HepG2 (cell line): Measurements from ENCODE around the gene ACSM2B. TPM values are rescaled to one million over a fixed set of nuclear protein-coding genes. Genes with fewer than 3 reads are reported as not detected.
A peak's percentile ranks its signal among the peaks of the same experiment; 100 is the strongest.

Experiments
- AHR ChIP-seq: IDR thresholded peaks from 2 replicates; pipeline ENCODE4 v1.6.1; 2018; ENCODE audit warnings: missing genetic modification reagents, missing compliant biosample characterization
- KLF16 ChIP-seq, 2 experiments: sonication (generic) in 1 of 2; formaldehyde crosslinking in 1 of 2; IDR thresholded peaks; 2 replicates each; pipeline versions ENCODE4 v1.6.1 to v1.8.0; 2016 to 2023; ENCODE audit warnings: missing genetic modification reagents in 2 of 2, missing compliant biosample characterization in 1 of 2
- YEATS4 ChIP-seq: sonication (generic); formaldehyde crosslinking; IDR thresholded peaks from 2 replicates; pipeline ENCODE4 v1.4.0; 2020; ENCODE audit warnings: missing genetic modification reagents, borderline replicate concordance
- ZNF225 ChIP-seq: sonication (generic); formaldehyde crosslinking; IDR thresholded peaks from 2 replicates; pipeline ENCODE4 v1.4.0; 2020; ENCODE audit warnings: mild to moderate bottlenecking, missing genetic modification reagents
- ZNF619 ChIP-seq: sonication (generic); formaldehyde crosslinking; IDR thresholded peaks from 2 replicates; pipeline ENCODE4 v1.4.0; 2020; ENCODE audit warnings: mild to moderate bottlenecking, missing genetic modification reagents
- ZSCAN12 ChIP-seq: sonication (generic); formaldehyde crosslinking; IDR thresholded peaks from 2 replicates; pipeline ENCODE4 v1.9.0; 2021; ENCODE audit warnings: mild to moderate bottlenecking, missing genetic modification reagents
- polyA plus RNA-seq, 8 experiments: library from polyadenylated mRNA; depleted of rRNA in 3 of 8; stranded (reverse) in 7 of 8; unstranded in 1 of 8; fragments of >200 nt; fragmentation: Illumina TruSeq in 4 of 8; extraction: Trizol in 4 of 8; gene quantifications; 2 replicates each; pipeline versions ENCODE4 v1.2.1 to v1.2.3, GENCODE V29; 2011 to 2016; ENCODE audit warnings: low read depth in 4 of 8, missing spikeins in 1 of 8, mixed read lengths in 1 of 8; ENCODE audit not compliant: insufficient read depth in 1 of 8
- total RNA-seq, 5 experiments: library from RNA; depleted of rRNA; stranded (reverse); fragments of >200 nt; fragmentation: Illumina TruSeq; extraction: Trizol; gene quantifications; 2 replicates each; pipeline ENCODE4 v1.2.3, GENCODE V29; 2016; ENCODE audit warnings: low read depth in 1 of 5
- TF ChIP-seq, protein P1 (sequence below): sonication (generic); formaldehyde crosslinking; IDR thresholded peaks from 2 replicates; pipeline ENCODE4 v1.4.0; 2020; ENCODE audit warnings: missing genetic modification reagents, borderline replicate concordance
- TF ChIP-seq, protein P2 (sequence below): sonication (generic); formaldehyde crosslinking; IDR thresholded peaks from 2 replicates; pipeline ENCODE4 v1.4.0; 2020; ENCODE audit warnings: missing genetic modification reagents, mild to moderate bottlenecking, borderline replicate concordance
- TF ChIP-seq, protein P3 (sequence below): IDR thresholded peaks from 2 replicates; pipeline ENCODE4 v1.6.1; 2016; ENCODE audit warnings: low read depth
- TF ChIP-seq, protein P4 (sequence below): sonication (generic); formaldehyde crosslinking; IDR thresholded peaks from 2 replicates; pipeline ENCODE4 v1.4.0; 2020; ENCODE audit warnings: missing genetic modification reagents, mild to moderate bottlenecking, borderline replicate concordance
- TF ChIP-seq, protein P5 (sequence below): sonication (generic); formaldehyde crosslinking; IDR thresholded peaks from 2 replicates; pipeline ENCODE4 v1.5.0; 2020; ENCODE audit warnings: mild to moderate bottlenecking, missing genetic modification reagents
- TF ChIP-seq, protein P6 (sequence below): sonication (generic); formaldehyde crosslinking; conservative IDR thresholded peaks from 2 replicates; pipeline ENCODE4 v1.8.0; 2022; ENCODE audit warnings: mild to moderate bottlenecking, moderate library complexity, missing genetic modification reagents

The ACSM2B gene
- total and polyA plus RNA-seq, 2 of the 13 experiments (the other 11 are each of a cell fraction or from before 2014, with no cell fraction given): 22.9 to 34.0 TPM

DNA sequence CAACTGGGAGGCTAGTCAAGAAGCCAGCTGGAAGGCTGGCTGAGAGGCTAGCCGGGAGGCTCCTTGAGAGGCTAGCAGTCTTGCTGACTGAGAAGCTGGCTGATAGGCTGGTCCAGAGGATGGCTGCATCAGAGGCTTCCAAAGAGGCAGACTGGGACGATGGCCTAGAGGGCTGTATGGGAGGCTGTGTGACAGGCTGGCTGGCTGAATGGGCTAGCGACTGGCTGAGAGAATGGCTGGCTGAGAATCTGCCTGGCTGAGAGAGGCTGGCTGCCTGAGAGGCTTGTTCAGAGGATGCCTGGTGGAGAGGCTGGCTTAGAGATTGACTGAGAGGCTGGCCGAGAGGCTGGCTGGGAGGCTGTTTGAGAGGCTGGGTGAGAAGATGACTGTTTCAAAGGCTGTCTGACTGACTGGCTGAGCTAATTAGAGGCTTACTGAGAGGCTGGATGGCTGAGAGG lies 34.8 kb upstream of the ACSM2B start (continued):
- TF ChIP-seq, protein P1, sequence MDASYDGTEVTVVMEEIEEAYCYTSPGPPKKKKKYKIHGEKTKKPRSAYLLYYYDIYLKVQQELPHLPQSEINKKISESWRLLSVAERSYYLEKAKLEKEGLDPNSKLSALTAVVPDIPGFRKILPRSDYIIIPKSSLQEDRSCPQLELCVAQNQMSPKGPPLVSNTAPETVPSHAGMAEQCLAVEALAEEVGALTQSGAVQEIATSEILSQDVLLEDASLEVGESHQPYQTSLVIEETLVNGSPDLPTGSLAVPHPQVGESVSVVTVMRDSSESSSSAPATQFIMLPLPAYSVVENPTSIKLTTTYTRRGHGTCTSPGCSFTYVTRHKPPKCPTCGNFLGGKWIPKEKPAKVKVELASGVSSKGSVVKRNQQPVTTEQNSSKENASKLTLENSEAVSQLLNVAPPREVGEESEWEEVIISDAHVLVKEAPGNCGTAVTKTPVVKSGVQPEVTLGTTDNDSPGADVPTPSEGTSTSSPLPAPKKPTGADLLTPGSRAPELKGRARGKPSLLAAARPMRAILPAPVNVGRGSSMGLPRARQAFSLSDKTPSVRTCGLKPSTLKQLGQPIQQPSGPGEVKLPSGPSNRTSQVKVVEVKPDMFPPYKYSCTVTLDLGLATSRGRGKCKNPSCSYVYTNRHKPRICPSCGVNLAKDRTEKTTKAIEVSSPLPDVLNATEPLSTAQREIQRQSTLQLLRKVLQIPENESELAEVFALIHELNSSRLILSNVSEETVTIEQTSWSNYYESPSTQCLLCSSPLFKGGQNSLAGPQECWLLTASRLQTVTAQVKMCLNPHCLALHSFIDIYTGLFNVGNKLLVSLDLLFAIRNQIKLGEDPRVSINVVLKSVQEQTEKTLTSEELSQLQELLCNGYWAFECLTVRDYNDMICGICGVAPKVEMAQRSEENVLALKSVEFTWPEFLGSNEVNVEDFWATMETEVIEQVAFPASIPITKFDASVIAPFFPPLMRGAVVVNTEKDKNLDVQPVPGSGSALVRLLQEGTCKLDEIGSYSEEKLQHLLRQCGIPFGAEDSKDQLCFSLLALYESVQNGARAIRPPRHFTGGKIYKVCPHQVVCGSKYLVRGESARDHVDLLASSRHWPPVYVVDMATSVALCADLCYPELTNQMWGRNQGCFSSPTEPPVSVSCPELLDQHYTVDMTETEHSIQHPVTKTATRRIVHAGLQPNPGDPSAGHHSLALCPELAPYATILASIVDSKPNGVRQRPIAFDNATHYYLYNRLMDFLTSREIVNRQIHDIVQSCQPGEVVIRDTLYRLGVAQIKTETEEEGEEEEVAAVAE (CRISPR knock-in tag): no peak
- no peak for TF ChIP-seq KLF16 (CRISPR knock-in tag; IDR thresholded peaks at IDR 0.05)
- TF ChIP-seq, protein P2, sequence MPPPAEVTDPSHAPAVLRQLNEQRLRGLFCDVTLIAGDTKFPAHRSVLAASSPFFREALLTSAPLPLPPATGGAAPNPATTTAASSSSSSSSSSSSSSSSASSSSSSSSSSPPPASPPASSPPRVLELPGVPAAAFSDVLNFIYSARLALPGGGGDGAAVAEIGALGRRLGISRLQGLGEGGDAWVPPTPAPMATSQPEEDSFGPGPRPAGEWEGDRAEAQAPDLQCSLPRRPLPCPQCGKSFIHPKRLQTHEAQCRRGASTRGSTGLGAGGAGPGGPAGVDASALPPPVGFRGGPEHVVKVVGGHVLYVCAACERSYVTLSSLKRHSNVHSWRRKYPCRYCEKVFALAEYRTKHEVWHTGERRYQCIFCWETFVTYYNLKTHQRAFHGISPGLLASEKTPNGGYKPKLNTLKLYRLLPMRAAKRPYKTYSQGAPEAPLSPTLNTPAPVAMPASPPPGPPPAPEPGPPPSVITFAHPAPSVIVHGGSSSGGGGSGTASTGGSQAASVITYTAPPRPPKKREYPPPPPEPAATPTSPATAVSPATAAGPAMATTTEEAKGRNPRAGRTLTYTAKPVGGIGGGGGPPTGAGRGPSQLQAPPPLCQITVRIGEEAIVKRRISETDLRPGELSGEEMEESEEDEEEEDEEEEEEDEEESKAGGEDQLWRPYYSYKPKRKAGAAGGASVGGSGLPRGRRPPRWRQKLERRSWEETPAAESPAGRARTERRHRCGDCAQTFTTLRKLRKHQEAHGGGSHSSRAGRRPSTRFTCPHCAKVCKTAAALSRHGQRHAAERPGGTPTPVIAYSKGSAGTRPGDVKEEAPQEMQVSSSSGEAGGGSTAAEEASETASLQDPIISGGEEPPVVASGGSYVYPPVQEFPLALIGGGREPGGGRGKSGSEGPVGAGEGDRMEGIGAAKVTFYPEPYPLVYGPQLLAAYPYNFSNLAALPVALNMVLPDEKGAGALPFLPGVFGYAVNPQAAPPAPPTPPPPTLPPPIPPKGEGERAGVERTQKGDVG (CRISPR knock-in tag): no peak
- TF ChIP-seq ZSCAN12 (CRISPR knock-in tag): no peak
- TF ChIP-seq ZNF225 (CRISPR knock-in tag): no peak; the same call in 1 of the 2 replicates
- no peak for TF ChIP-seq AHR (CRISPR knock-in tag)
- TF ChIP-seq, protein P3, sequence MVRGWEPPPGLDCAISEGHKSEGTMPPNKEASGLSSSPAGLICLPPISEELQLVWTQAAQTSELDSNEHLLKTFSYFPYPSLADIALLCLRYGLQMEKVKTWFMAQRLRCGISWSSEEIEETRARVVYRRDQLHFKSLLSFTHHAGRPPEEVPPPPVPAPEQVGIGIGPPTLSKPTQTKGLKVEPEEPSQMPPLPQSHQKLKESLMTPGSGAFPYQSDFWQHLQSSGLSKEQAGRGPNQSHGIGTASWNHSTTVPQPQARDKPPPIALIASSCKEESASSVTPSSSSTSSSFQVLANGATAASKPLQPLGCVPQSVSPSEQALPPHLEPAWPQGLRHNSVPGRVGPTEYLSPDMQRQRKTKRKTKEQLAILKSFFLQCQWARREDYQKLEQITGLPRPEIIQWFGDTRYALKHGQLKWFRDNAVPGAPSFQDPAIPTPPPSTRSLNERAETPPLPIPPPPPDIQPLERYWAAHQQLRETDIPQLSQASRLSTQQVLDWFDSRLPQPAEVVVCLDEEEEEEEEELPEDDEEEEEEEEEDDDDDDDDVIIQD: no peak
- TF ChIP-seq, protein P4, sequence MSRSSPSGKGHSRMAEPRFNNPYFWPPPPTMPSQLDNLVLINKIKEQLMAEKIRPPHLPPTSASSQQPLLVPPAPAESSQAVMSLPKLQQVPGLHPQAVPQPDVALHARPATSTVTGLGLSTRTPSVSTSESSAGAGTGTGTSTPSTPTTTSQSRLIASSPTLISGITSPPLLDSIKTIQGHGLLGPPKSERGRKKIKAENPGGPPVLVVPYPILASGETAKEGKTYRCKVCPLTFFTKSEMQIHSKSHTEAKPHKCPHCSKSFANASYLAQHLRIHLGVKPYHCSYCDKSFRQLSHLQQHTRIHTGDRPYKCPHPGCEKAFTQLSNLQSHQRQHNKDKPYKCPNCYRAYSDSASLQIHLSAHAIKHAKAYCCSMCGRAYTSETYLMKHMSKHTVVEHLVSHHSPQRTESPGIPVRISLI (CRISPR knock-in tag): no peak
- 0 out of 2 replicates have a peak, but pooled peaks have one; percentile 2 for TF ChIP-seq YEATS4 (CRISPR knock-in tag)
- TF ChIP-seq ZNF619 (CRISPR knock-in tag): 0 out of 2 replicates have a peak, but pooled peaks have one; percentile 27
- TF ChIP-seq, protein P5, sequence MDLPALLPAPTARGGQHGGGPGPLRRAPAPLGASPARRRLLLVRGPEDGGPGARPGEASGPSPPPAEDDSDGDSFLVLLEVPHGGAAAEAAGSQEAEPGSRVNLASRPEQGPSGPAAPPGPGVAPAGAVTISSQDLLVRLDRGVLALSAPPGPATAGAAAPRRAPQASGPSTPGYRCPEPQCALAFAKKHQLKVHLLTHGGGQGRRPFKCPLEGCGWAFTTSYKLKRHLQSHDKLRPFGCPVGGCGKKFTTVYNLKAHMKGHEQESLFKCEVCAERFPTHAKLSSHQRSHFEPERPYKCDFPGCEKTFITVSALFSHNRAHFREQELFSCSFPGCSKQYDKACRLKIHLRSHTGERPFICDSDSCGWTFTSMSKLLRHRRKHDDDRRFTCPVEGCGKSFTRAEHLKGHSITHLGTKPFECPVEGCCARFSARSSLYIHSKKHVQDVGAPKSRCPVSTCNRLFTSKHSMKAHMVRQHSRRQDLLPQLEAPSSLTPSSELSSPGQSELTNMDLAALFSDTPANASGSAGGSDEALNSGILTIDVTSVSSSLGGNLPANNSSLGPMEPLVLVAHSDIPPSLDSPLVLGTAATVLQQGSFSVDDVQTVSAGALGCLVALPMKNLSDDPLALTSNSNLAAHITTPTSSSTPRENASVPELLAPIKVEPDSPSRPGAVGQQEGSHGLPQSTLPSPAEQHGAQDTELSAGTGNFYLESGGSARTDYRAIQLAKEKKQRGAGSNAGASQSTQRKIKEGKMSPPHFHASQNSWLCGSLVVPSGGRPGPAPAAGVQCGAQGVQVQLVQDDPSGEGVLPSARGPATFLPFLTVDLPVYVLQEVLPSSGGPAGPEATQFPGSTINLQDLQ: no peak
- TF ChIP-seq, protein P6, sequence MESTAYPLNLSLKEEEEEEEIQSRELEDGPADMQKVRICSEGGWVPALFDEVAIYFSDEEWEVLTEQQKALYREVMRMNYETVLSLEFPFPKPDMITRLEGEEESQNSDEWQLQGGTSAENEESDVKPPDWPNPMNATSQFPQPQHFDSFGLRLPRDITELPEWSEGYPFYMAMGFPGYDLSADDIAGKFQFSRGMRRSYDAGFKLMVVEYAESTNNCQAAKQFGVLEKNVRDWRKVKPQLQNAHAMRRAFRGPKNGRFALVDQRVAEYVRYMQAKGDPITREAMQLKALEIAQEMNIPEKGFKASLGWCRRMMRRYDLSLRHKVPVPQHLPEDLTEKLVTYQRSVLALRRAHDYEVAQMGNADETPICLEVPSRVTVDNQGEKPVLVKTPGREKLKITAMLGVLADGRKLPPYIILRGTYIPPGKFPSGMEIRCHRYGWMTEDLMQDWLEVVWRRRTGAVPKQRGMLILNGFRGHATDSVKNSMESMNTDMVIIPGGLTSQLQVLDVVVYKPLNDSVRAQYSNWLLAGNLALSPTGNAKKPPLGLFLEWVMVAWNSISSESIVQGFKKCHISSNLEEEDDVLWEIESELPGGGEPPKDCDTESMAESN: peak; percentile 15; the same call in 1 of the 2 replicates
